Measurements from ENCODE around the gene CNIH2.
A peak's percentile ranks its signal among the peaks of the same experiment; 100 is the strongest.
"Not testable (repeated sequence)": the region's sequence is repeated elsewhere in the genome, so short reads cannot be mapped to it uniquely, and the experiment has no call there.

CNIH2 gene

DNA sequence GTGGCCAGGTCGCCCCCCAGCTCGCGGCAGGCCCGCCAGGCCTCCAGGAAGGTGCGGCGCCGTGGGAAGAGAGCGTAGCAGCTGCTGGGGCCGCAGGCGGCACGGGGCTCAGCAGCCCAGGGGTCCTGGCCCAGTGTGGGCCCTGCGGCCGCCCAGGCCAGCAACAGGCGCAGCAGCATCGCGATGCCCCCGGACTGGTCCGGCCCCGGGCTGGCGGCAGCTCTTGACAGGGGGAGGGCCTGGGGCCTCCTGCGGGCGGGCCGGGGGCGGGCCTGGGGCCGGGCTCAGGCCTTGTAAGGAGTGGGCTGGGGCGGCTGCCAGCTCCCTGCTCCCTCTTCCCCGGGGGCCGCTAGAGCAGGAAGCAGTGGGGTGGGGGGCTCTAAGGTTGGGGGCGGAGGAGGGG is 38.9 kb downstream of the CNIH2 start, which contains the start of gene CD248:
Gene CD248, minus strand, starts transcription at position 196 of the 403 bp plus-strand sequence. Its CDS starts 17 bp downstream, at position 179.
- no peak for DNase-seq

DNA sequence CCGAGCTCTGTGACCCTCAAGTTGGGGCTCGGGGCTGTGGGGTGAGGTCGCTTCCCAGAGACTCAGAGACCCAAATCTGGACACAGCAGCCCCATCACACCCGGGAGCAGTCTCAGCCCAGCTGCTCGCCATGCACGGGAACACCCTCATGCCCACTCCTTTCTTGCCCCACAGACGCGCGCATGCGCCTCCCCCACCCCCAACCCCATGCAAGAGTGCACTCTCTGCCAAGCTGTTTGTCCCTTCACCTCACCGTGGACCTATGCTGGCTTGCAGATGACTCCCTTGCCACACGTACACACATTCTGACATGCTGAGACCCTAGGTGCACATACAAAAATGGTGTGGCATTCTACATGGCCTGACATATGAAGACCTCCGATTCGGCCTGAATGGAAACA is 39.3 kb downstream of the CNIH2 start:
- no peak for DNase-seq

DNA sequence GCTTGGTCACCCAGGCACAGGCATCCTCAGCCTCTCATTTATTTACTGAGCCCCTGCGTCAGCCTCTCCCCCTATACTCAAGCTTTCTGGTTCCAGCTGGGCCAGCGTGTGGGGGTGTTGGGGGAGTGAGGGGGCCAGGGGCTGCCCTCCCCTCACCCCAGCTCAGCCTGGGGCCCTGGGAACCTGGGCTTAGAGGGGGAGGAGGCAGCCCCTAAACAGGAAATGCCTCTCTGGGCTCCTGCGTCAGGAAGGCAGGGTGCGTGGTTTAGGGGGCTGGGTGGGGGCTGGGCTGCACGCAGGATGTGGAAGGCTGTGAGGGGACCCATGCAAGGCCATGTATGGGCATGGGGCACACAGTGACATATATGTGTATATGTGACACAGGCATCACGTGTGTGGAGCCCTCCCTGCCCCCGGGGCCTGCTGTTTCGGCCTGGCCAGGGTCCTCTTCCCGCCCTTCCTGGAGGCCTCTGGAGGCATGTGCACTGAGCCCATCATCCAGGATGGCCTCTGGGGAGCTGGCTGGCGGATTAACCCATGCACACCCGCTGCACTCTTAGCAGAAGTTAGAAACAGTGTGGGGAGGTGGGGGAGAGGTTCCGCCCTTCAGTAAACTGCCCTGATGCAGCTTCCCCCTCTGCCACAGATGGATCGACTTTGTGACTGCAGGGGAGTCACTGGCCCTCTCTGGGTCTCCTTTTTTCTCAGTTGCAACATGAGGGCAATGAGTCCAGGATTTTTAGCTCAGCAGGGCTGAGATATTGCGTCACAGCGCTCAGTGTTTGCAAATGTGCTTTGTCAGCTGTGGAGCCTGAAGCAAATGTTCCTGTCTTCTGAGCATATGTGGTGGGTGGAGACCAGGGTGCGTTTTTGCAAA is 40.0 kb downstream of the CNIH2 start:
- DNase-seq: no peak

DNA sequence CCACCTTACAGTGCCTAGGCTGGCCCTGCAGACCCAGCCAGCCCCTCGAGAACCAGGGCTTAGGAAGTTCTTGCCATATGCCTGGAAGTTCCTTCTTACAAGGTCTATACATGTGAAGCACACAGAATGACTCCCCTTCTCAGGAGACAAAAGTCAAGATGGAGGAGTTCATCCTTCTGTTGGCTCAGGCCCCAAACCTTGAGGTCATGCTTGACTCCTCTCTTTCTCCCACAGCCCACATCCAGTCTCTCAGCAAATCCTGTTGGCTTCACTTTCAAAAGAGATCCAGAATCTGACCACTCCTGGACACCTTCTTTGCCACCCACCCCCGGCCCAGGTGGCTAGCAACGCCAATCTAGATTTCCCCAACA is 40.6 kb downstream of the CNIH2 start:
- DNase-seq: no peak

DNA sequence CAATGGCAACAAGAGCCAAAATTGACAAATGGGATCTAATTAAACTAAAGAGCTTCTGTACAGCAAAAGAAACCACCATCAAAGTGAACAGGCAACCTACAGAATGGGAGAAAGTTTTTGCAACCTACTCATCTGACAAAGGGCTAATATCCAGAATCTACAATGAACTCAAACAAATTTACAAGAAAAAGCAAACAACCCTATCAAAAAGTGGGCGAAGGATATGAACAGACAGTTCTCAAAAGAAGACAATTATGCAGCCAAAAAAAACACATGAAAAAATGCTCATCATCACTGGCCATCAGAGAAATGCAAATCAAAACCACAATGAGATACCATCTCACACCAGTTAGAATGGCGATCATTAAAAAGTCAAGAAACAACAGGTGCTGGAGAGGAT is 42.3 kb downstream of the CNIH2 start:
- DNase-seq: not testable (repeated sequence)

DNA sequence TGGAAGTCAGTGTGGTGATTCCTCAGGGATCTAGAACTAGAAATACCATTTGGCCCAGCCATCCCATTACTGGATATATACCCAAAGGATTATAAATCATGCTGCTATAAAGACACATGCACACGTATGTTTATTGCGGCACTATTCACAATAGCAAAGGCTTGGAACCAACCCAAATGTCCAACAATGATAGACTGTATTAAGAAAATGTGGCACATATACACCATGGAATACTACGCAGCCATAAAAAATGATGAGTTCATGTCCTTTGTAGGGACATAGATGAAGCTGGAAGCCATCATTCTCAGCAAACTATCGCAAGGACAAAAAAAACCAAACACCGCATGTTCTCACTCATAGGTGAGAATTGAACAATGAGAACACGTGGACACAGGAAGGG is 42.8 kb downstream of the CNIH2 start:
- DNase-seq: not testable (repeated sequence)

DNA sequence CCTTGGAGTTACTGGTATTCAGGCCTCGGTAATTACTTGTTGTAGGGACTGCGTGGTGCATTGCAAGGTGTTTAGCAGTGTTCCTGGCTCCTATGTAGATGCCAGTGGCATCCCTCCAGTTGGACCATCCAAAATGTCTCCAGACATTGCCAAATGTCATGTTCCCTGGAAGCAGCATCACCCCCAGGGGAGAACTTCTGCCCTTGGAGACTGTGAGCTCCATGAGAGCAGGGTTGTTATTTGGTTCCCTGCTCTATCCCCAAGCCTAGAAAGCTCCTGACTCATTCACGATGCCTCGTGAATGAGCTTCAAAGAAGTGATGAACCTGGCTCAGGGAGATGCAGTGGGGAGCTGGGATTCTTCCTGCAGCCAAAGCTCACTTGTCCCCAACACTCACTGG is 43.6 kb downstream of the CNIH2 start:
- DNase-seq: no peak

DNA sequence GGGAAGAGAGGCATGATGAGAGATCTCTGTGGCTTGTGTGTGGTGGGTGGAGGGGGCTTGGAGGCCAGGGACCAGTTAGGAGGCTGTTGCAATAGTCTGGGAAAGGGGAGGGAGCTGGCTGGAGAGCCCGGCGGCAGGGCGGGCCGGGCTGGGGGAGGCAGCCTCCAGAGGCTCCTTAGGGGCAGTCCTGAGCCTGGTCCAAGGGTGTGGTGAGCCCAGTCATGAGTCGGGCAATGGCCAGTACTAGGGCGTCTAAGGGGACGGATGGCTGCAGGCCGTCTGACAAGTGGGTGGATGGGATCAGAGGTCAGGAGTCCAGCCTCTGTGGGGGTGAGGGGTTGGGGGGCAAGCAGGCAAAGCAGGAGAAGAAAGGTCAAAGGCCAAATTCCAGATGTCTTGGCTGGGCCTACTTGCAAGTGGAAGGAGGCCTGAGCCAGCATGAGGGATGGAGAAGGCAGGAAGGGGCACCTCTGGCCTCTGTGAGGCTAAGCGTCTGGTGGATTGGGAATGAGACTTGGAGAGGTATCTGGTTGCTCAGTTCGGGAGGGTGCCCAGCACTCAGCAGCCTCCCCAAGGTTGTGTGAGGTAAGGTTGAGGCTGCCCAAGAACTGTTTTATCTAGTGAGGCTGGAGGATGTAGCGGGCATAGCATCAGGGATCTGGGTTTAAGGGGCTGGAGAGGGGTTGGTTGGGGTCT is 44.9 kb downstream of the CNIH2 start:
- no peak for DNase-seq

DNA sequence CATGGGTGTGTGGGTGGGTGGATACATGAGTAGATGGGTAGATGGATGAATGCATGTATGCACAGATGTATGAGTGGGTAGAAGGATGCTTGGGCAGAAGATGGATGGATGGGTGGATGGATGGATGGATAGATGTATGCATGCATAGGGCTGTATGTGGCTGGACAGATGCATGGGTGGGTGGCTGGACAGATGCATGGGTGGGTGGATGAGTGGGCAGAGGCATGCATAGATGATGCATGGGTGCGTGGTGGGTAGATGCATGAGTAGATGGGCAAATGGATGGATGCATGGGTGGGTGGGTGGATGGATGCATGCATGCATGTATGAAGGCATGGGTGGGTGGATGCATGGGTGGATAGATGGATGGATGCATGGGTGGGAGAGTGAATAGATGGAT is 45.7 kb downstream of the CNIH2 start:
- DNase-seq: no peak

DNA sequence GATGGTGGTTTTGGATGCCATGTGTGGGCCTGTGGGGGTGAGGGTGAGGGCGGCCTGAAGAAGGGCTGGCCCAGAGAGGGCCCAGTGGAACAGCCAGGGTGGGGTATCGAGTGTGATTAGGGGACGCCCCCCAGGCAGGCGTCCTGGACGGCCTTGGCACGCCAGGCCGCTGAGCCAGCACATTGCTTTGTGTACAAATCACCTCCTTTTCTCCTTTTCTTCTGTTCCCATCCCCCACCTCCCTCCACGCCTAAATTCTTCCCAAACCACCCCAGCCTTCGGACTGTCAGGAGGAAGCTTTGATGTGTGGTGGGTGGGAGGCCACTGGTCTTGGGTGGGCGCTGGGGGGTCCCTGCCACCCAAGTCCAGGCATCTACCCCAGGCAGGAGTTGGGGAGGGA is 46.7 kb downstream of the CNIH2 start:
- no peak for DNase-seq

DNA sequence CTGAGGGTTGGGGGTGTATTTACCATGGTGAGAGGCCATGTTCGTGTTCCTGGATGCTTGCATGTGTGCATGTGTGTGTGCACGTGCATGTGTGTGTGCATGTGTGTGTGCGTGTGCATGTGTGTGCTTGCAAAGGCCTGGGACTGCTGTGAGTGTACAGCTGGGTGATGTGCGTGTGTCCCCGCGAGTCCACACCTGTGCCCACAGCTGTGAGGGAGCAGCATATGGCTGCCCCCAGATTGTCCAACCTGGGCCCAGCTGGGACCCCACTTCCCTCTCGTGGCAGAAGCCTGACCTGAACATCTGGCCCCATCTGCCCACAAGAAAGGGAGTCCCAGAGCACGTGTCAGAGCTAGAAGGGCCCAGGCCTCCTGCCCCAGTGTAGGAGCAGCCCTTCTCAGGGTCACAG is 47.3 kb downstream of the CNIH2 start:
- DNase-seq: no peak

DNA sequence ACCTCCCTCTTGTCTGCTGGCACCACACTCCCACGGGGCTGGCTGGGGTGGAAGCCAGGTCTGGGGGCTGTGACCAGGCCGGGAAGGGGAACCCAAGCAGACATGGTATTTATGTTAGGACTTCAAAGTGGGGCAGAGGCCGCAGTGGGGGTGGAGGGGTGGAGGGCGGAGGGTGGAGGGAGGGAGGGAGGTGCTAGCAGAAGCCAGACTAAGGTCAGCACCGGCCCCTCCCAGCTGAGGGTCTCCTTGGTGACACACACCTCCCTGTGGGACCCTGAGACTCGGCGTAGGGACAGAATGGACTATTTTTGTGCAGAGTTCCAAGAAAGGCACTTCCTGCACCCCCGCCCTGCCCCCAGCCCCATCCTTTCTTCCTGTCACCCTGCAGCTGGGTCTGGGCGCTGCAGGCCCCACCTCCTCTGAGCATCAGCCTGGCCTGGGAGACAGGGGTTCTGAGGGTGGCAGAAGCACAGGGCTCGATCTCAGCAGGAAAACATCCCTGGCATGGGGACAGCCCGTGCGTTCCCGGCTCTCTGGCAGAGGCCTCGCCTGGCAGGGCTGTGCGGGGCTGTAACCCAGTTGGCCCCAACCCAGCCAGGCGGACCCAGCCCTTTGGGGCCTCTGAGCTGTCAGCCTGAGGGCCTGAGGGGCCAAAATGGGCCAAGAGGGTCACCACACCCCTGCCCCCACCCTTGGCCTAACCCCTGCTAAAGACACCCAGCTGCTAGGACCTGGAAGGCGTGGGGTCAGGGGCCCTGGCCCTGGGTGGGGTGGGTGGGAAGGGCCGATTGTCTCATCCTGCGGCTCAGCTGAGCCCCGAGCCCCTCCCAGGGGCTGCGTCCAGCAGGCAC is 48.5 kb downstream of the CNIH2 start:
- DNase-seq: no peak

DNA sequence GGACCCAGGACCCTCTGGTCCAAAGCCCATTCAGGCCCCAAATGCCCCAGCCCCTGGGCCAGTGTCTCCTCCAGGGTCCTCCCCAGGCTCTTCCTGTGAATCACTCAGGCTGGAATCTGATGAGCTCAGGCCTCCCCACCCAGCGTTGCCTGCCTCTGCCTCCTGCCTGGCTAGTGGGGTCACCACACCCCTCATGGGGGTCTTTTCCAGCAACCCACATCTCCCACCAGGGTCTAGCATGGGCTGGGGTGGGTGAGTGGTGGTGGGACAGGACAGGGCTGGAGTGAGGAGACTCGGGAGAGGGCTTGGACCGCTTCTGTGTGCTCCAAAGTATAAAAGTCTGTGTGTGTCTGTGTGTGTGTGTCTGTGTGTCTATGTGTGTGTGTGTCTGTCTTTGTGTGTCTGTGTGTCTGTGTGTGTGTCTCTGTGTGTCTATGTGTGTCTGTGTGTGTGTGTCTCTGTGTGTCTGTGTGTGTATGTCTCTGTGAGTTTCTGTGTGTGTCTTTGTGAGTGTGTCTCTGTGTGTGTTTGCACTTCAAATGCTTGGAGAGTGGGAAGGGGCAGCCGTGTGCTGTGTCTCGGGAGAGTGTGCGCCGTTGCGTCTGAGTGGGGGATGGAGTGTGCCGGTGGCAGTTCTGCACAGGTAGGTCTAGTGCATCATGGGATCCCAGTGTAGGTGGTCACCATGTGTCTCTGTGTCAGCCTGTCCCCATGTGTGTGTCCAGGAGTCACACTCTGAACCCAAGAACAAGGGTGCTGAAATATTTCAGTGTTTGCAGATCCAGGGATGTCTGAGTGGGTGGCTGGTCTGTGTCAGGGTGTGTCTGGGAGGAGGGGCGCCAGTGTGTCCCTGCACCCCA is 49.4 kb downstream of the CNIH2 start:
- no peak for DNase-seq

DNA sequence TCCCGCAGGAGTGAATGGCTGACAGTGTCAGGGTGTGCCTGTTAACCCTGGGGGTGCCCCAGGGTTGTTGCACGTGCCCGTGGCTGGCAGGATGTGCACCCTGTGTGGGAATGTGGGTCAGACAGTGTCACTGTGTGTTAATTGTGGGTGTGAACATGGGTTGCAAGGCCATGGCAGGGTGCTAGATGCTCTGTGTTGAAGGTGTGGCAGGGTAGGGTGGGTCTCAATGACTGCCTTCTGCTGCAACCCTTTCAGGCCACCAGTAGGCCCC is 50.0 kb downstream of the CNIH2 start:
- DNase-seq: no peak

DNA sequence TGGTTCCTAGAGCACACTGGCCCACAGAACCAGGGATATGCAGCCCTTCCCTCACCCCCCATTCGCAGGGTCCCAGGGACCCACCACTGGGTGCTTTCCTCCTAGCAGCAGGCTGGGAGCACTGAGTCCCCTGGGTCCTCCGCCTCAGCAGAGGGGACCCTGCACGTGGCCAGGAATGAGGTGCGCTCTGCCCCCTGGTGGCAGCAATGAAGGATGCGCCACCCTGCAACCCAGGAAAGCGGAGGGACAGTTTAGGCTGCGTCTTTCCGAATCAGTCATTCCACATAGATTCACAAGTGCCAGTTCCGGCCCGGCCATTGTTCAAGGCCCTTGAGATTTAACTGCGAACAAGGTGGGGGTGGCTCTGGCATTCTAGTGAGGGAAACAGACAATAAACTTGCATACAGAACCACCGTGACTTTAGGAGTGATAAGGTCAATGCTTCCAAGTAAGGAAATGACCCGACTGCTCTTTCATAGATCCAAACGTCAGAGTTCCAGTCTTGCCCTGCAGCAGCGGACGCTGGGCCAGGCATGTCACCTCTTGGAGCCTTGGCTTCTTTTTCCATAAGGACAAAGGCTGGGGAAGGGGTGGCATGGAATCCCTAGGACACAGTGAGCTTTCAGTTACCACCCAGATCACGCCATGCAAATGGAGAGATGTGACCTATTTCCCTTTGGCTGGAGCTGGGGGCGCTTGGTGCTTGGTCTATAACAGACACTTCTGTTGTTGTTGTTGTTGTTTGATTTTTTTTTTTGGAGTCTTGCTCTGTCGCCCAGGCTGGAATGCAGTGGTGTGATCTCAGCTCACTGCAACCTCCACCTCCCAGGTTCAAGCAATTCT is 50.5 kb downstream of the CNIH2 start:
- DNase-seq: peak; percentile 72

DNA sequence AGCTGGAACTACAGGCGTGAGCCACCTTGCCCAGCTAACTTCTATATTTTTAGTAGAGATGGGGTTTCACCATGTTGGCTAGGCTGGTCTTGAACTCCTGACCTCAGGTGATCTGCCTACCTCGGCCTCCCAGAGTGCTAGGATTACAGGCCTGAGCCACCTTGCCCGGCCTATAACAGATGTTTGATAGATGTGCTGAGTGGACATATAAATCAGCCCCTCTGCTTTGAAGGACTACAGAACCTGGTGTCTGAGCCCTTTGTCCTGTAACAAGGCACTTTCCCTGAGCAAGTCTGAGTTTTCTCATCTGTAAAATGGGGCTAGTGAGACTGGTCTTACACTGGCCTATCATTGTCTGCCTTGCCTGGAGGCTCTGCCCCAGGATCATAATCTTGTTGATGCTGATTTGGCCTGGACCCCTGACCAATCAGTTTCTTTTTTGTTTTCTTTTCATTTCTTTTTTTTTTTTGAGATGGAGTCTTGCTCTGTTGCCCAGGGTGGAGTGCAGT is 51.2 kb downstream of the CNIH2 start:
- no peak for DNase-seq

DNA sequence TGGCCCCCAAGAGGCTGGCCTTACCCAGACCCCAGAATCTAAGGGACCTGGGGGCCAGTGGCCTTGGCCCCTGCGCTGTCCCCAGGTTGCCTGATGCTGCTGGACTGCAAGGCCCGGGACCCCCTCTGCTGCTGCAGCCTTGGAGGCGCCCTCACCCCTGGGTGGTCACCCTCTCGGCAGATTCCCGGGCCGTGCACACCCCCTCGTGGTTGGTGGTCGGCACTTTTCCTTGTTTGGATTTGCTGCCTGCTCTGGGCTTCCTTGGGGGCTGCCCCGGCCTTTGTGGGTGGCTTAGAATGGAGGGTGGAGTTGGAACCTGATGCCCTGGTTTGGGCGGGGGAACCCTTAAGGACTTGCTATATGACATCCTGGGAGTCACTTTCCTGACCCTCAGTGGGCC is 53.0 kb downstream of the CNIH2 start:
- DNase-seq: no peak

DNA sequence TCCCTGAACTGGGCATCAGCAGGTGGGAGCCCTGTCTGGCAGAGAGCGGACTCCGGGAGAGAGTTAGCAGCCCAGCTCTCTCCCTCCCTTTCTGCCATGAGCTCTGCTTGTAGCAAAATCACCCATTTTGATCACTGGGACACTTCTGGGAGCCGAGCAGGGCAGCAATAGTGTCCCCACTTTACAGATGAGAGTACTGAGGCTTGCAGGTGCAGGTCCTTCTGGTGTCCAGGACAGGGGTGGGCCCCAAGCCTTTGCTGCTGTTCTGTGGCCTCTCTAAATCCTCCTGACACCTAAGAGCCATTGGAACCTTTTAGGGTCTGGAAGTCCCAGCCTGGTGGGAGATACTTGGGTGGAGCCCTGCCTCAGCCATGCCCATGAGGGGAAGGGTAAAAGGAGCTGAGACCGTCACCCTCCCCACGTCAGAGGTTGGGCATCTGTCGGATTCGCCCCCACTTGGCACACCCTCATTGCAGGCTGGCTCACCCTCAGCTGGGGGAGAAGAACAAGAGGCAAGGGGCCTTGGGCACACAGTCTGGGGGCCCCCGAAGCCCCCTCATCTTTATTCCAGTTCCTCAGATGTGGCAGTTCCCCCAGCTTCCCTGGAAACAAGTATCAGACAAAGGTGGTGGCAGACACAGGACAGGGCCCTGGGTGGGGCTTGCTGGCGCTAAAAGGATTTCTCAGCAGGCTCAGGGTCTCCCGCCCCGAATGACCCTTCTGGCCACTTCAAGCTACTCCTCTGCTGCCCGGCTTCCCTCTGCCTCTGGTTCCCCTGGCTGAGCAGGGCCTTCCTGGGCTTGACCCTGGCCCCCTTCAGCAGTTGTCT is 53.8 kb downstream of the CNIH2 start:
- DNase-seq: no peak

DNA sequence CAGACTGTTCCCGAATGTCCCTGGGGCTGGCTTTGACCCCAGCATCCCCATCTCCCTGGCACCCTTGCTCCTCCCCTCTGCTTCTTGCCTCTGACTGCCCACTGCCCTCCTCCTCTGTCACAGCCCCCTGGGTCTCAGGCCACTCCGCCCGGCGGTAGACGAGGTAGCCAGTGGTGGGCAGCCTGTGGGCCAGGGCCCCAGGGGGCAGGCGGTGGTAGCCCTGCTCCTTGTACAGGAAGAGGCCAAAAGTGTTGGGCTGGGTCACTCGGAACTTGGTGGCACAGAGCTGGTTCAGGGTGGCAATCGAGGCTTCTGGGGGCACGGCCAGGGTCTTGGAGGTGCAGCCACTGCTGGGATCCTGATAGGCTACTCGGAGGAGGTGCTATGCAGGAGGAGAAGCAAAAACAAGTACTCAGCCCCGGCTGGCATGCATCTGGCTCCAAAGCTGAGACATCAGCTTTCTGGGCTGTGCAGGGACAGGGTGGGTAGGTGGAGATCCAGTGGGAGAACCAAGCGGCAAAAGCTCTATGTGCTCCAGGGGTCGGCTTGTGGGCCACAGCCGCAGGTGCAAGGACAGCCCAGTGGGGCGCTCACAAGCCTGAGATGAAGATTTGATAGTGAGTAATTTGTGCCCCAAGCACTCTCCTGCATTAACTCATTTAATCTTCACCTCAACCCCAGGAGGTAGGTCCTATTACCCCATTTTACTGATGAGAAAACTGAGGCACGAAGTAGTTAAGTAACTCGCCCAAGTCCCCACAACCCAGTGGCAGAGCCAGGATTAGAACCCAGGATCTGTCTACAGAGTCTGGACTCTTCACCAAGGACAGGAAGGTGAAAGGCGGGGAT is 54.6 kb downstream of the CNIH2 start:
- no peak for DNase-seq
